ENCODE data around the gene CTNNA2.

- TF ChIP-seq POLR2A (IDR thresholded peaks at IDR 0.05) (no peak), CTCF (IDR thresholded peaks at IDR 0.05) (no peak), EP300 (IDR thresholded peaks at IDR 0.05) (no peak)
These were observed 949.8 kb downstream of the CTNNA2 start for GRCh38 chr2:80462654-80463053.
